ENCODE results near the gene MACROD1.

Gene MACROD1

DNA sequence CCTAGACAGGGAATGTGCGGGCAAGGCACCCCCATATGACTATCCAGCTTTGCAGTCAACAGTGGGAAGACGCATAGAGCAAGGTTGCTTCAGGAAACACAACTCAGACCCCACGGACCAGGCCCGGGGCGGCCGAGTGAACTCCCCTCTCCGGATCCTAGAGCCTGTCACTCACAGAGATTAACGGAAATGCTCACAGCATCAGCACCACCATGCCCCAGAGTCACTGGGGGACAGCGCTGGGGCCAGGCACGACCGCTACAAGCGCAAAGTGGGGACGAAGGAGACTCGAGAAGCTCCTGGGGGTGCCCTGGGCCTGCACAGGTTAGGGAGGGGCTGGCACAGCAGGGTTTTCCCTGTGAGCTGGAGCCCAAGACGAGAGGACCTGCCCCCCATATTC, 15.9 kb downstream of the MACROD1 start:
- H3K4me3 ChIP-seq (ENCODE audit: low read depth, low read length), result no peak overlapping the region
- TF ChIP-seq, protein P1, sequence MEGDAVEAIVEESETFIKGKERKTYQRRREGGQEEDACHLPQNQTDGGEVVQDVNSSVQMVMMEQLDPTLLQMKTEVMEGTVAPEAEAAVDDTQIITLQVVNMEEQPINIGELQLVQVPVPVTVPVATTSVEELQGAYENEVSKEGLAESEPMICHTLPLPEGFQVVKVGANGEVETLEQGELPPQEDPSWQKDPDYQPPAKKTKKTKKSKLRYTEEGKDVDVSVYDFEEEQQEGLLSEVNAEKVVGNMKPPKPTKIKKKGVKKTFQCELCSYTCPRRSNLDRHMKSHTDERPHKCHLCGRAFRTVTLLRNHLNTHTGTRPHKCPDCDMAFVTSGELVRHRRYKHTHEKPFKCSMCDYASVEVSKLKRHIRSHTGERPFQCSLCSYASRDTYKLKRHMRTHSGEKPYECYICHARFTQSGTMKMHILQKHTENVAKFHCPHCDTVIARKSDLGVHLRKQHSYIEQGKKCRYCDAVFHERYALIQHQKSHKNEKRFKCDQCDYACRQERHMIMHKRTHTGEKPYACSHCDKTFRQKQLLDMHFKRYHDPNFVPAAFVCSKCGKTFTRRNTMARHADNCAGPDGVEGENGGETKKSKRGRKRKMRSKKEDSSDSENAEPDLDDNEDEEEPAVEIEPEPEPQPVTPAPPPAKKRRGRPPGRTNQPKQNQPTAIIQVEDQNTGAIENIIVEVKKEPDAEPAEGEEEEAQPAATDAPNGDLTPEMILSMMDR (IDR thresholded peaks at IDR 0.05; ENCODE audit: low read depth, low read length), result no peak

DNA sequence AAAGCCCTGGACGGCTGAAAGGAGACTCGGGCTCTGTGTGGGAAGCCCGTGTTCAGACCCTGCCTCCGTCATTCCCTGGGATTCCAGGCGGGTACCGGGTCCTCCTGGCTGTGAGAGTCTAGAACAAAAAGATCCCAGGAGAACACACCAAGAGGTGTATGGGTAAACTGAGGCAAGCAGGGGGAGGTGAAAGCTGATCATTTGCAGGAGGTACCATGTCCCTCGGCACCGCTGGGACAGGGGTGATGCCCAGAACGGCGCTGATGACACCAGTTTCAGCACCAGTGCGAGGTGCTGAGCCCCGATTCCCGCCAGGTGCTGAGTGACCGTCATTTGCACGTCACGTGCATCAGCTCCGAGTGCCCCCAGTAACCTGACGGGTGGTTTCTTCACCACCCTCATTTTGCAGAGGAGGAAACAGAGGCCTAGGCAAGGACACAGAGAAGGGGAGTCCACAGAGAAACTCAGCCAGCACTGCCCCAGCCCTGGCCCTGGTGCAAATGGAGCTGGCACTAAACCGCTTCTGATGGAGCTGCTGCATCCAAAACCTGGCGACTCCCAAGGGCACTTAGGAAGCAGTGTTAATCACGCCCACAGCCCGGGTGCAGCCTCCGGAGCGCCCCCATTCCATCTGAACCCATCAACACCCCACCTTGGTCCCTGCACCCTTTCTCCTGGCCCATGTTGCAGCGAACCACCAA, 16.8 kb downstream of the MACROD1 start:
- no peak overlapping the region for H3K4me3 ChIP-seq (ENCODE audit: low read depth, low read length)
- TF ChIP-seq, protein P1 (IDR thresholded peaks at IDR 0.05; ENCODE audit: low read depth, low read length), result no peak

DNA sequence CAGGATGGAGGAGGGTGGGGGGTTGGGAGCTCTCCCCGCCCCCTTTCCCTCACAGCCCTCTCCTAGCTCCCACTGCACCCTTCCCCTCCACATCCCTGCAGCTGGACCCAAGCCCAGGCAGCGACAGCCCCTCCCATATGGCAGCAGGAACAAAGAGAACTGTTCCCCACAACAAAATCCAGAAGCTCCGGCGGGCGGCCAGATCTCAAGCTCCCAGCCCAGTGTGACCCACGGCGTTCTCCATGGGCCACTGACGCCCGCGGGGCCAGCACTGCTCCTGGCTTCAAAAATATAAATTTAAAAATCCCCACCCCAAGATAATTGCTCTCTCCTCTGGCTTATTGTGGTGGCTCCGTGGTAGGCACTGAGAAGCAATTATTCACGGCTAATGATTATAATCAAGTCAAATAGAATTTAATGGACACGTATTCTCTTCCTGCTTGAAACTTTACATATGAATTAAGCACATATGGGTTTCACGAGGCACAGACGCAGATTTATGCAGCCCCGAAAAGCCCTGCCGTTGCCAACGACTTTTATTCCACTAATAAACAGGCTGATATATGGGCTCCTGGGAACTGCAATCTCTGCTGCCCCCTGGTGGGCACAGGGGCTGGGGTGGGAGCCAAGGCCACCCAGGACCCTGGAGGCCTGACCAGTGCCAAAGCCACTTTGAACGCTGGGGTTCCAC, 17.5 kb downstream of the MACROD1 start:
- no peak overlapping the region for H3K4me3 ChIP-seq (ENCODE audit: low read depth, low read length)
- TF ChIP-seq, protein P1 (IDR thresholded peaks at IDR 0.05; ENCODE audit: low read depth, low read length), result peak; percentile 92

DNA sequence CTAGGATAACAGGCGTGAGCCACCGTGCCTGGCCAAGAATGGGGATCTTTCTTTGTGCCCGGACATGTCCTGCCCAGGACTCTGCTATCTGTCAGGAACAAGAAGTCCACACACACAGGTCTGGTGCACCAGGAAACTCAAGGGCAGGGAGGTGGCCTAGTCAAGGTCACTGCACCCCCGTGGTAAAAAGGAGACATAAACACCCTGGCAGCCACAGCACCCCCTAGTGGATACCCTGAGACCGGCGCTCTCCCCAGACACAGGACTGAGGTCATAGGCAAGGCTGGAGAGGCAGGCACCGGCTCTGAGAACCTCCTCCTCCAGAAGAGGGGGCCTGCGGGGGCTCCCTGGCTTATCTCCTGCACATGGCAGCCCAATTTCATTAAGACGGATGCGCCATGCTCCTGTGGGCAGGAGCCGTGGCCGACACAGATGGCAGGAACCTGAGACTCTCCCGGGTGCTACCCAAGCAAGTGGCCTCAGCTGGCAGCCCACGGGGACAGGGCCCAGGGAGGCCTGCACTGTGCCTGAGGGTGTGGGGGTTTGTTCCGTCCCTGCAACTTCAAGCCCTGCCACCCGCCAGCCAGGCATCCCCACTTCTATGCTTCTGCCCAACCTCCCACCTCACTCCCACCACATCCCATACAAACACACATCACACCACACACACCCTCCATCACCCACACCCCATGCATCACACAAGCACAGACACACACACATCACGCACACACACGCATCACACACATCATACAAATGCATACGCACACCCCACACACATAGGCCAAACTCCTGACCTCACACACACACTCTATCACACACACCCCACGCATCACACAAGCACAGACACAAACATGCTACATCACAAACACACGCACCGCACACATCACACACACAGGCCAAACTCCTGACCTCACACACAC, 19.6 kb downstream of the MACROD1 start:
- no peak overlapping the region for H3K4me3 ChIP-seq (ENCODE audit: low read depth, low read length)
- TF ChIP-seq, protein P1 (IDR thresholded peaks at IDR 0.05; ENCODE audit: low read depth, low read length), result peak; percentile 85

DNA sequence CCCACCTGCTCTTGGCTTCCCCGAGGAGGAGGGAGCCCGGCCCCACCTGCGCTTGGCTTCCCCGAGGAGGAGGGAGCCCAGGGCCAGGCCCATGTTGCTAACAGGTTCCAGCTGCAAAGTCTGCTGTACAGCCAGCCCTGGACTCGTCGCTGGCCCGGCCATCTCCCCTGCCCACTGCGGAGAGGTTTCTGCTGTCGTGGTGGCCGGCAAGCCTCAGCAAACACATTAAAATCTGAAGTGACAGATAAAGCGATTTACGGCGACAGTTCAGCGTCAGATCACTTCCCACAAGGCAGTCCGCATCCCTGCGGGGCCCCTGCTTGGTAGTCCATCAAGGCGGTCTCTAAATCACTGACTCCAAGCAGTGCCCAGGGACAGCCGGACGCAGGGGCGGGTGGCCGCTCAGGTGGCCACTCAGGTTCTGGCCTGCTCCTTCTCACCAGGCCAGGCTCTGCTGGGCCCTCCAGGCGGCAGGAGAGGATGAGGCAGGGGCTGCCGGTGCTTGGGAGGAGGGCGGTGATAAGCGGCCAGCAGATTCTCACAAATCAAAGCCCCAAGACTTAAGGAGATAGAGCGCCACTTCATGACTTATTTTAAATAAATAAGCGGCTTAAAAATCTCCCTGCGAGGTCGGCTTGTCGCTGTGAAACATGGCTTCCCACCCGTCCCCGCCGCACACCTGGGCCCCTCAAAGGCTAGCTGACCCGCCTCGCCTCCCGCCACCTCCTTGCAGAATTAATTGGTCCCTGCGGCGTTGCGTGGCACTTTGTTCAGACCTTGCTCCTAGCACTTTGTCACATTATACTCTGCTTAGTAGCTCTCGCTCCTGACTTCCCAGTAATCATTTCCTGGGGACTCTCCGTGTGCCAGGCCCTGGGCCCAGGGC, 21.1 kb downstream of the MACROD1 start:
- TF ChIP-seq, protein P1 (IDR thresholded peaks at IDR 0.05; ENCODE audit: low read depth, low read length), result no peak
- no peak overlapping the region for H3K4me3 ChIP-seq (ENCODE audit: low read depth, low read length)

DNA sequence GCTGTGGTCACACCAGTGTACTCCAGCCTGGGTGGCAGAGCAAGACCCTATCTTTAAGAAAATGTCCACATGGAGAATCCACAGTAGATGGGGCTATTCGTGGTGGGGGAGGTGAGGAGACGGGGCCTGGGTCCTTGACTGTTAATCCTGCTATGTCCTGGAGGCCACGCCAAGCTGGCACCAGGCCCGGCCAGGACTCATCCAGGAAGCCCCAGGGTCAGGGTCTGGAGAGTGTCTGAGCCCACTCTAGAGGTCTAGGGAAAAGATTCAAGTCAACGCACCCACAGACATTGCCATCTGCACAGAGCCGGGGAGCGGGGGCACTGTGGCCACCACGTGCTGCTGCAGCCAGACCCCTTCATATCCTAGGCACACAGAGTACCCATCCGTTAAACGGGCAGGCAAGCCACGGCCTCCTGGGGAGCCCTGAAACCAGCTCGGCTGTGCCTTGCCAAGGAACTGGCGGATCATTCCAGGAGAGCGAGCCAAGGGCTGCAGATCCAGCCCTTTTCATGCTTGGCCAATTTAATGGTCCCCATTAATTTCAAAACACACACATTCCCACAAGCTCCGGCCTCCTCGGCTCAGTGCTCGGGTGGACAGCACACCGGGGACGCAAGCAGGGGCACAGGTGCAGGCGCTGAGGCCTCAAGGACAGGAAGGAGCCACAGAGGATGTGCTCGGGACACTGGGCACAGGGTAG, 24.7 kb downstream of the MACROD1 start:
- TF ChIP-seq, protein P1 (IDR thresholded peaks at IDR 0.05; ENCODE audit: low read depth, low read length), result no peak
- H3K4me3 ChIP-seq (ENCODE audit: low read depth, low read length), result no peak overlapping the region
